Stimulated activated CD8-positive, alpha-beta memory T cell treated with anti-CD3 and anti-CD28 coated beads, Interleukin-4, amount 100 ng/mL, for 24 hours (primary cell): ENCODE measurements around the gene COL6A2.
"Not testable (repeated sequence)": the region's sequence is repeated elsewhere in the genome, so short reads cannot be mapped to it uniquely, and the experiment has no call there.

Source experiments
- DNase-seq: peaks from one replicate; pipeline ENCODE4 v3.0.0-alpha.2; 2020; ENCODE audit warnings: low read depth

COL6A2 gene

GRCh38 chr21:46155514-46156377, 57.8 kb downstream of the COL6A2 start, which contains the start of gene FTCD:
Gene FTCD, minus strand, starts transcription at chr21:46155579. Its CDS starts 56 bp downstream, at chr21:46155523.
- no peak for DNase-seq

GRCh38 chr21:46156378-46156645, 58.4 kb downstream of the COL6A2 start:
- DNase-seq, result no peak

GRCh38 chr21:46156678-46157077, 58.8 kb downstream of the COL6A2 start:
- no peak for DNase-seq

GRCh38 chr21:46157396-46157986, 59.6 kb downstream of the COL6A2 start:
- DNase-seq, result no peak

GRCh38 chr21:46157987-46158451, 60.1 kb downstream of the COL6A2 start:
- no peak for DNase-seq

GRCh38 chr21:46158666-46159300, 60.9 kb downstream of the COL6A2 start:
- no peak for DNase-seq

- no peak for DNase-seq
These were observed 61.5 kb downstream of the COL6A2 start for GRCh38 chr21:46159390-46159789.

GRCh38 chr21:46159841-46160656, 62.1 kb downstream of the COL6A2 start:
- DNase-seq, result no peak

- no peak for DNase-seq
These were observed 62.7 kb downstream of the COL6A2 start for GRCh38 chr21:46160657-46160906.

- no peak for DNase-seq
These were observed 63.2 kb downstream of the COL6A2 start for GRCh38 chr21:46160907-46161632.

- no peak for DNase-seq
These were observed 64.0 kb downstream of the COL6A2 start for GRCh38 chr21:46161633-46162592.

GRCh38 chr21:46163380-46163779, 65.5 kb downstream of the COL6A2 start:
- DNase-seq, result no peak

- no peak for DNase-seq
These were observed 67.2 kb downstream of the COL6A2 start for GRCh38 chr21:46165098-46165497.

- no peak for DNase-seq
These were observed 70.3 kb downstream of the COL6A2 start for GRCh38 chr21:46168238-46168637.

- no peak for DNase-seq
These were observed 70.9 kb downstream of the COL6A2 start for GRCh38 chr21:46168659-46169386.

- not testable (repeated sequence) for DNase-seq
These were observed 72.7 kb downstream of the COL6A2 start for GRCh38 chr21:46170436-46171193.

- no peak for DNase-seq
These were observed 73.7 kb downstream of the COL6A2 start for GRCh38 chr21:46171585-46171984.

- DNase-seq, result no peak
These were observed 74.3 kb downstream of the COL6A2 start for GRCh38 chr21:46171996-46172862.
